ENCODE measurements around the gene GPR84. TPM values are rescaled to one million over a fixed set of nuclear protein-coding genes. Genes with fewer than 3 reads are reported as not detected.

The GPR84 gene
- total and polyA plus RNA-seq, 2 donors (not counting 3 experiments of a cell fraction or from before 2014, with no cell fraction given), result not detected

- Histone ChIP-seq H3K9ac (replicated peaks; ENCODE audit: extremely low read depth, insufficient read depth, low read length) (no peak overlapping the region), H3K27me3 (ENCODE audit: control insufficient read depth in 2 of 2, insufficient read depth in 2 of 2, low read length in 2 of 2) (no peaks in the 10 kb centered on the region), H3K4me3 (replicated peaks in 1 of 3; ENCODE audit: insufficient read depth in 1 of 3, low read depth in 1 of 3, low read length in 3 of 3) (no peak overlapping the region), H4K20me1 (replicated peaks; ENCODE audit: control insufficient read depth, extremely low read depth, insufficient read depth, low read length) (no peaks in the 10 kb centered on the region), H3K27ac (ENCODE audit: insufficient read depth, low read depth, low read length) (no peak overlapping the region), H3K9me1 (replicated peaks; ENCODE audit: control insufficient read depth, extremely low read depth, insufficient read depth, low read length) (no peaks in the 10 kb centered on the region), H3K4me1 (ENCODE audit: control insufficient read depth, extremely low read depth, insufficient read depth, low read length) (peaks cover 27% of the 10 kb centered on the region), H3K79me2 (ENCODE audit: control insufficient read depth, insufficient read depth, low read length) (no peaks in the 10 kb centered on the region), H3K4me2 (ENCODE audit: insufficient read depth, low read length) (no peak overlapping the region), H3K36me3 (ENCODE audit: control insufficient read depth in 2 of 2, extremely low read depth in 1 of 2, insufficient read depth in 2 of 2, low read length in 2 of 2) (no peaks in the 10 kb centered on the region), H3K9me3 (replicated peaks; ENCODE audit: control insufficient read depth, insufficient read depth, low read length) (no peaks in the 10 kb centered on the region), H2AFZ (ENCODE audit: low read depth, low read length) (no peak overlapping the region)
- no TSS peak for BruUV-seq (replicated peaks)
- TF ChIP-seq EZH2 (IDR thresholded peaks at IDR 0.05; ENCODE audit: borderline replicate concordance, low read depth, low read length, severe bottlenecking) (no peak), JUN (IDR thresholded peaks at IDR 0.05; ENCODE audit: borderline replicate concordance, insufficient read depth, insufficient read length, low read depth) (no peak), MAX (IDR thresholded peaks at IDR 0.05; ENCODE audit: insufficient read depth, insufficient read length) (no peak), FOS (IDR thresholded peaks at IDR 0.05; ENCODE audit: borderline replicate concordance, insufficient read depth, low read length) (no peak), CTCF (IDR thresholded peaks at IDR 0.05; ENCODE audit: extremely low read depth in 1 of 2, insufficient read depth in 1 of 2, low read depth in 1 of 2, low read length in 2 of 2) (no peak), GATA2 (IDR thresholded peaks at IDR 0.05; ENCODE audit: insufficient read depth, insufficient read length, low read depth, low read length) (no peak), MYC (IDR thresholded peaks at IDR 0.05; ENCODE audit: low read depth, low read length) (no peak), POLR2A (IDR thresholded peaks at IDR 0.05; ENCODE audit: low read depth, low read length) (no peak), POLR2AphosphoS5 (IDR thresholded peaks at IDR 0.05; ENCODE audit: insufficient read depth, low read depth, low read length) (no peak)
- dilution Hi-C loops (cut with MboI; ENCODE audit: extremely low pct_ligation_motif_present, low sequenced_read_pairs) (no loop called here), intact Hi-C loops (cut with micrococcal nuclease) (no loop called here)
- FAIRE-seq (no peak), DNase-seq (ENCODE audit: low read depth, low spot score) (no peak)
- ChIA-PET CTCF (interaction anchor here (1.2 to 7.8 kb wide), 4 partner anchors 13 to 105 kb away, joined by 3 to 61 read pairs (median 14); partner anchors contain the start of gene COPZ1), POLR2A (interaction anchor here (0.6 kb wide), 1 partner anchor 68 kb away, joined by 3 read pairs; no protein-coding TSS in a partner anchor)
Measured at GRCh38 chr12:54356951-54357356, 7.3 kb downstream of the GPR84 start.

Data from endothelial cell of umbilical vein (primary cell).